ENCODE measurements around the gene ANKDD1A.

ANKDD1A gene

DNA sequence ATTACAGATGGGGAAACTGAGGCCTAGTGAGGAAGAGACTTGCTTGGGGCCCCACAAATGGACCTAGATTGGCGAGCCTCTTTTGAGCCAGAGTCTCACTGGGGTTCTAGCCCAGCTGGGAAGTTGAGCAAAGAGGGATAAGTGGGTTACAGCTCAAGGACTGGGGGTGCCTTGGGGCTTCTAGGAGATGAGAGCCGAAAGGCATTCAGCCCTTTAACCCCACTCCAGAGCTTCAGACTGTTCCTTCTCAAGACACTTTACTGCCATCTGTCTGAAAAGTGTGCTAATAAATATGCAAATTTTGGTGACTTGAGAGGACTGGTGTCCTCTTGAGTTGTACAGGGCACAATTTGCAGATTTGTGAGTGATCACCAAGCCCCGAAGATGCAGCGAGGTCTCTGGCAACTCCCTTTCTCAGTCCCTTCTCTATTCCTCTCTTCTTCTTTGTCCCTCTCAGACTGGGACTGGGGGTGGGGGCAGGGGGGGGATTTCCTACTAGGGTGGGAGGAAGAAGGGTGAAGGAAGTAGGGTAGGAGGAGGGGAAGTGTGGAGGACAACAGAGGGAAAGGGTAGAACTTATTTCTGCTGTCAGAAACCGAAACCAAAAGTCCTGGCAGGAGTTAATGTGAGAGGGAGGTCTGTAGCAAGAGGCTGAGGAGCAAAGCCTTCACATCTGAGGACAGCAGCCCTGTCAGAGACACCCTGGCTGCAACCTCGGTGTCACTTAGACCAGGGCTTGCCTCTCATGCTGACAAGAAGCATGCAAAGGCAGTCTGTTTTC lies 16.2 kb upstream of the ANKDD1A start:
- DNase-seq, result peak in 5 of 56 donors; percentile 15 to 37 (median 28)

DNA sequence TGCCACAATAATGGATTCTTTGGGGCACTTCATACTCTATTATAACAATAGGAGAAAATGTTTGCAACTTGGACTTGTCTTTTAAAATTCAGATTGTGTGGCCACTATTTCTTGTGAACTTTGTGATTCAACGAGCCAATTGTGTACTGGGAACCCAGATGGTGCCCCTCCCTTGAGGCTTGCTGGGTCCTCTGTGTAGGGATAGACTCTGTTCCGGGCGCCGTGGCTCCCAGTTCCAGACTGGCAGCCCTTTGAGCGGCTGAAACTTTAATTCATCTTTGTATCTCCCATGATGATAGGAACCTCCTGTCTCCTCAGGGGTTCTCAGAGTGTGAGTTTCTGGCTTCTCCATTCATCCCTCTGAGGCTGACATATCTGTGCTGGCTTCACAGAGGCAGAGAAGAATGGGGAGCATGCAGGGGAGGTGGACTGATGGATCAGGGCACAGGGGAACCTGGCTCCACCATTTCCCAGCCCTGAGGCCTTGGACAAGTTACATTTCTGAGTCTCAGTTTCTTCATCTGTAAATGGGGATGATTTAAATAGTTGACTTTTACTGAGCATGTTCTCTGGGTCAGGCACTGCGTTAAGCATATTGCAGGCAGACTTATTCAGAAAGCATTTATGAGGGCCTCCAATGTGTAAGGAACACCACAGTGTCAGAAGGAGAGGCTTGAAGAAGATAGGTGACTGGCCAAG lies 15.2 kb upstream of the ANKDD1A start:
- no peak for DNase-seq

DNA sequence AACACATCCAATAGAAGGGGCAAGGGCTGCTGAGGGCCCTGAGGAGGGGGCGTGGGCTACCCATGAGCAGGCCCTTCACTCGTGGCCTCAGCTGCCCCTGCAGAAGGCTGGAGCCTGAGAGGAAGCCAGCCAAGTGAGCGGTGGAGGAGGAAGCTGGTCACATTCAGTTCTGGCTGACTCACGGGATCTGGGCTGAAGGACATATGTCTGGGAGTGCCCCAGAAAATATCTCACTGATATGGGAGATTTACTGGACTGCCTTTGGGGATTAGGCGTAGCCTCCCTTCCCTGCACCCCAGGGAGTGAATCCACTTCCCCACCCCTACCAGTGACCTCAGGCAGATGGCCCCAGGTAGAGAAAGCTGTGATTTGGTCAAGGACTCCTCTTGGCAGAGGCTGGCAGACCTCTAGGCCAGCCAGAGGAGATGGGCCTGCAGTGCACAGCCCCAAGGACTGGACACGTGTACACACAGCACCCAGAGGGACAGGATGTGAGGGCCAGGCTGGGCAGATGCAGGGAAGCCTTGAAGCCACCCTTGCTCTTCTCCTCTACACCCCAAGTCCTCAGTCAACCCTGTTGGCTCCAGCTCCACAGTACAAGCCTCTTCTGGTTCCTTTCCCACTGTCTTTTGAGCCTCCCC lies 14.2 kb upstream of the ANKDD1A start:
- no peak for DNase-seq

DNA sequence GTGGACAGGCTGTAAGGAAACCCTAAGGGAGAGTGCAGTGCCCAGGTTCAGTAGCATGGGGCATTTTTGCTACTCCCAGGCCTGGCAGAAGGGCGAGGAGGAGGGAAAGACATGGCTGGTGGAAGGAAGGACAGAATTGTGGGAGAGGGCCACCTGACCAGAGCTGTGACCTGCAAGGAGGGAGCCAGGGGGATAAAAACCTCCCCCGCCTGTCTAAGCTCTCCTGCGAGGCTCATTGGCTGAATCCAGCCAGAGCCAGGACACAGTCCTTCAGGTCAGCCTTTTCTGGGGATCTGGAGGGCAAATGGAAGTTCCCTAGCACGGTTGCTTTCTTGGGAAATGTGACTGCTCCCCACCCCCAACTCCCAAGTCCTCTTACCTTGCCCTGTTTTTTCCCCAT lies 13.3 kb upstream of the ANKDD1A start:
- DNase-seq, result no peak

DNA sequence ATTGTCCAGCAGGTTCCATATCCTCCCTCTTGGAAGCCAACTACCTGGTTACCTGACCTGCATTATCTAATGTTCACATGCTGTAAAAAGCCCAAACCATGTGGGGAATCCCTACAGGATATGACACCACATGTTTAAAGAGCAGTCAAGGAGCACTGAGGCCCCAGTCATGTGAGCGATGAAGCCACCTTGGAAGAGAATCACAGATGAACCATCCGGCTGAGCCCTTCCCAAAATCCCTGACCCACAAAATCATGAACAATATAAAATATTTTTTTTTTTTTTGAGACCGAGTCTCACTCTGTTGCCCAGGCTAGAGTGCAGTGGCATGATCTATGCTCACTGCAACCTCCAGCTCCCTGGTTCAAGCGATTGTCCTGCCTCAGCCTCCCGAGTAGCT lies 10.6 kb upstream of the ANKDD1A start:
- DNase-seq, result no peak

DNA sequence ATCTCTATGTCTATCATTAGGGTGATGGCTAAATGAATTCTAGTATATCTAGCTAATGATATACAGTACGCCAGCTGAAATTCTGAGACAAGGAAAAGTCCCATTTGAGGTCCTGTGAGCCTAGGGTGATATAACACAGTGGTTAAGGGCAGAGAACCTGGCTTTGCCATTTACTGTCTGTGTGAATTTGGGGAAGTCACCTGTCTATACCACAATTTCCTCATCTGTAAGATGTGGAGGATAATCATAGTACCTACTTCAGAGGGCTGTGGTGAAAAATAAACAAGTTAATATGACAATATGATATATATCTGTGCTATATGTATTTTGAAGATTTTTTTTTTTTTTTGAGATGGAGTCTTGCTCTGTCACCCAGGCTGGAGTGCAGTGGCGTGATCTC lies 9.8 kb upstream of the ANKDD1A start:
- DNase-seq, result no peak

DNA sequence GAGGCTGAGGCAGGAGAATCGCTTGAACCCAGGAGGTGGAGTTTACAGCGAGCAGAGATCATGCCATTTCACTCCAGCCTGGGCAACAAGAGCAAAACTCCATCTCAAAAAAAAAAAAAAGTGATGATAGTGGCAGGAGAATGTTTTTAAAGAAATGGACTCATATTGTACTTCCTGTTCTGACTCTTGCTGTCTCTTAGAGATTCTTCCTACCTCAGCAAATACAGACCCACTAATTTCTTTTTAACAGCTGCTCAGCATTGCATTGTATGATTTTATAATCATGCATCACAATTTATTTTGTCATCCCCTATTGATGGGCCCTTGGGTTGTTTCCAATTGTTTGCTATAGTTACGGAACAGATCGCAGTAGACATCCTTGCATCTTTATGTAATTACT lies 8.8 kb upstream of the ANKDD1A start:
- DNase-seq, result no peak

DNA sequence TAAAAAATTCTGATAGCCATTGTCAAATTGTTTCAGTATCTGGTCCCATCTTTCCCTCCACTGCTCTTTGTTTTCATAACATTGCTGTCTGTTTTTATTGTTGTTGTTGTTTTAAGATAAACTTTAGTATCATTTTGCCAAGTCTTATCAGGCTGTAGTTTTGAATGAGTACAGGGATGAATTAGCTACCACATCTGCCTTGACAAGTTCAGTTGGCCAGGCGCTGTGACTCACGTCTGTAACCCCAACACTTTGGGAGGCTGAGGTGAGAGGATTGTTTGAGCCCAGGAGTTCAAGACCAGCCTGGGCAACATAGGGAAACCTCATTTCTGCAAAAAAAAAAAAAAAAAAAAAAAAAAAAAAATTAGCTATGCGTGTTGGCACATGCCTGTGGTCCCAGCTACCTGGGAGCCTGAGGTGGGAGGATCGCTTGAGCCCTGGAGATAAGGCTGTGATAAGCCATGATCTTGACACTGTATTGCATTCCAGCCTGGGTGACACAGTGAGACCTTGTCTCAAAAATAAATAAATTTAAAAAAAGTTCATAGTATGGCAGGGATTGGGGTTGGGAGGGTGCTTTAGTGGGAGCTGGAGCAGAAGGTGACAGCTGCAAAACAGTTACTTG lies 8.3 kb upstream of the ANKDD1A start:
- DNase-seq, result no peak

DNA sequence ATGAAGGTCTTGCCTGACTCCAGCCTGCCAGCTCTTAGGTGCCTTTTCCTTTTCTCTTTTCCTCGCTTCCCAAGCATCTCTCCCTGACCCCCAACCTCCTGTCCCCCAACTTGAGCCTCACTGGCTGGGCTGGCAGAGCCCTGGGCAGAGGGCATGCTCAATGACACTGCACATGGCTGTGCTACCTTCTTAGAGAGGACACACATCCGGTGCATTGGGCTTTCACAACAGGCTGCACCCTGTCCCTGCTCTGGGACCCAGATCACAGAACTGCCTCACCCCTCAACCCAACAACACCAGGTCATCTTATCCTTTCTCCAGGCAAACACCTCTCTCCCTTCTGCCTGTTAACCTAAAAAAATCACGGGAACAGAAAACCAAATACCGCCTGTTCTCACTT lies 7.5 kb upstream of the ANKDD1A start:
- no peak for DNase-seq

DNA sequence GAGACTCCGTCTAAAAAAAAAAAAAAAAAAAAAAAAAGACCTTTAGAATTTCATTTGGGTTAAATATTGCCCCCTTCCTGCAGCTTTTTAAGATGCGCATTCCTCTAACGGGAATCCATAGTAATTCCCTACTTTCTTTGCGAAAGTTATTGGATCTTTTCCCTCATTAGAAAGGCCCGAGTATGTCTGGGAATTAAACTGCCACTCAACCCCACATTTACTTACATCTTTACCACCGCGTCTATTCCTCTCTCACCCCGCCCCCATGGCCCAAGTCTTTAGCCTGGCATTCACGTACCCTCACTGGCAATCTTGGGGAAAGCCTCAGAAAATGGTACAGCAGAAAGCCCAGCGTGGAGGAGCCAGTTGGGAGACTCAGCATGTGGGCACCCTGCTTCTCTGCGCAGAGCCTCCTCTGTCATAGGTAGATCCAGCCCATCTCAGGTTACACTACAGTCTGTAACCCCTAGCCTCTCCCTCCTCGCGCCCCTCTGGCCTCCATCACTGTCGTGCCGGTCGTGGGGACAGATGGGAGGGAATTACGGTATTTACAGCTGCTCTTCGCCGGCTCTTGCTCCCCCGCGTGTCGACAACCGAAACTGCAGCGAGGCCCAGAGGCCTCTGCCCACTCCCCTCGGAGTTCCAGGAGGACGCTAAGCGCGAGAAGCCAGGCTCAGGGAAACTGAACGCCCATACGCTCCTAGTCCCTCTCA lies 6.4 kb upstream of the ANKDD1A start:
- DNase-seq, result peak in 49 of 56 donors; percentile 17 to 78 (median 54)

DNA sequence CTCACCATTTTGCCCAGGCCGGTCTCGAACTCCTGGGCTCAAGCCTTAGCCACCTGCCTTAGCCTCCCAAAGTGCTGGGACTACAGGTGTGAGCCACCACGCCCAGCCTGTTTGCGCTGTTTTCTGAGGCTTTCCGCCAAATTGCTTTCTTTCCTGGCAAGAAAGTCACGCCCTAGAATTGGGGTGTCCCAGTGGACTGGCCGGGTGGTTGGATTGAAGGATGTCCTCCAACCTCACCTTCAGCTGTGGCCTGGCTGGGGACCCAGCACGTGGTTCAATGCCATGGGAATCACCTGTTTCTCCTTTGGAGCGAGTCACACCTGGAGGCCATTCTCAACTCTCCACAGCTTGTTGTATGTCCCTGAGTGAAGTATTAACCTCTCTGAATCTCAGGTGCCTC lies 5.8 kb upstream of the ANKDD1A start:
- DNase-seq, result no peak

DNA sequence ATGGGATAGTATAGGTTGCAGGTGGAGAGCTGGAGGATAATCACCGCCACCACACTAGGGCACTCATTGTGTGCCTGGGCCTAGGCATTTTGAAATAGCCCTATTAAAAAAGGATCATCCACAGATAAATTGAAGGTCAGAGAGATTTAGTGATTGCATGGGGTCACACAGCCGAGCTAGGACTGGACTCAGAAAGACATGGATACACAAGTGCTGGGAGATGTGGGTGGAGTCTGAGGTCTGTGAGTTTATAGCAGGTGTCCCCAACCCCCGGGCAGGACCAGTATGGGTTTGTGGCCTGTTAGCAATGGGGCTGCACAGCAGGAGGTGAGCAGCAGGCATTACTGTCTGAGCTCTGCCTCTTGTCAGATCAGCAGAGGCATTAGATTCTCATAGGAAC lies 5.3 kb upstream of the ANKDD1A start:
- DNase-seq, result no peak

DNA sequence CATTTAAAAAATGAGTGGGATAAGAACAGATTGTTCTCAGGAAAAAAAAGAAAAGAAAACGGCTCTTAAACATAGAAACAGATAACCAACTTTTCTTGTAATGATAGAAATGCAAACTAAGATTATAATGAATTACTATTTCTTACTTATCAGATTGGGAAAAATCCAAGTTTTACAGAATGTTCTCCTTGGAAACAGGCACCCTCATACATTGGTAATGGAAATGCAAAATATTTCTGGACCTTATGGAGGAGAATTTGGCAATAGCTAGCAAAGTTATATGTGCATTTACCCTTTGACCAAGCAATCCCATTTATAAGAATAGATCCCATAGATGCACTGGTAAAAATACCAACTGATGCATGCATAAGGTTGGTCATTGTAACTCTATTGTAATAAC lies 3.7 kb upstream of the ANKDD1A start:
- DNase-seq, result no peak

DNA sequence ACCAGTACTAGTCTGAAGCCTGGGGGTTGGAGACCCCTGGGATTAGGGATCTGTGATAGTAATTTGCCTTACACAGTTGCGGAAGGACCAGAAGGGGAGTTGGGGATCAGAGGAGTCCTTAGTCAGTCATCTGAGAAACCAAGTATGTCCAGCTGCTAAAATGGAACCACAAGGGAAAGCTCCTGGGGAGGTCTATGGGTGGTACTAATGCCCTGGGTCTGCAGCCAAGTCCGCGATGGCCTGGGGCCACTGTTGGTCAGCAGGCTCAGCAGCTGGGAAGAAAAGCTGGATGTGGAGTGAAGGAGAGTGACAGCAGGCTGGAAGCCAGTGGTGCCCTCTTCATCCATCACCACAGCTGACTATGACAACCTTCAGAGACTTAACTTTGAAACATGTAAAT lies 2.2 kb upstream of the ANKDD1A start:
- no peak for DNase-seq

DNA sequence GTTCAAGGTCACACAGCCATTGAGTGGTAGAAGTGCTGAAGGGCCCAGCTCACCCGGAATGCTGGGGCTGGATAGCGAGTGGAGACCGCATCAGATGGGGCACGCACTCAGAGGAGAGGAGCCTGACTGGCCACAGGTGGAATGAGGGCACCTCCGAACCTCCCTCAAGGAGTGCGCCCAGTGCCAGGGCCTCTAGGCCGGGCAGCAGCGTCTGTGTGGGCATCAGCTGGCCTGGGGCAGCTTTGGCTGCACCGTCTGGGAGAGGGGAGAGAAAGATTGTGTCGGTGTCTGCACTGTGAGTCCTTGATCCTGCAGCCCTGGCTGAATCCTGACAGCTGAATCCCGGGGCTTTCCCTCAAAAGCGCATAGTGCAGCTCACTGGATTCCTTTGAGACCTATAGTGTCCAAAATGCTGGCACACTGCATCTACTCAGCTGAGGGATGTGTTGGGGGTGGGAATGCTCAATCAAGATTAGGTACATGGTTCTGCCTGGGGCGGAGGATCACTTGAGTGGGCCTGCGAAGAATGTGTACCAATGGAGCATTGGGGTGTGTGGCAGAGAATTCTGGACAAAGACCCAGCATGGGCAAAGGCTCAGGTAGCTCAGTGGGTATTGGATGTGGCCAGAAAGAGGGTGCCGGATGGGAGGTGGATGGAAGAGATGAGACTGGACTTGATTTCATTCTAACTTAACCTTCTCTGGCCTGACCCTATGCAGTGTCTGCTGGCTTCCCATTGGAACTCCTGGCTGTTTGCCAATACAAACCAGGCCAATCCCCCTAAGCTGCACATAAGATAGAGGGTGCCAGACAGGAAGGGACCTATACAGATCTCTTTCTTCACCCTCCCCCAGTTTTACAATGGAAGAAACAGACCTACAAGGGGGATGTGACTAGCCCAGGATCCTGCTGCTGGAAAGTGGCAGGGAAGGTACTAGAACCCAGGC lies 950 bp downstream of the ANKDD1A start:
- no peak for DNase-seq

DNA sequence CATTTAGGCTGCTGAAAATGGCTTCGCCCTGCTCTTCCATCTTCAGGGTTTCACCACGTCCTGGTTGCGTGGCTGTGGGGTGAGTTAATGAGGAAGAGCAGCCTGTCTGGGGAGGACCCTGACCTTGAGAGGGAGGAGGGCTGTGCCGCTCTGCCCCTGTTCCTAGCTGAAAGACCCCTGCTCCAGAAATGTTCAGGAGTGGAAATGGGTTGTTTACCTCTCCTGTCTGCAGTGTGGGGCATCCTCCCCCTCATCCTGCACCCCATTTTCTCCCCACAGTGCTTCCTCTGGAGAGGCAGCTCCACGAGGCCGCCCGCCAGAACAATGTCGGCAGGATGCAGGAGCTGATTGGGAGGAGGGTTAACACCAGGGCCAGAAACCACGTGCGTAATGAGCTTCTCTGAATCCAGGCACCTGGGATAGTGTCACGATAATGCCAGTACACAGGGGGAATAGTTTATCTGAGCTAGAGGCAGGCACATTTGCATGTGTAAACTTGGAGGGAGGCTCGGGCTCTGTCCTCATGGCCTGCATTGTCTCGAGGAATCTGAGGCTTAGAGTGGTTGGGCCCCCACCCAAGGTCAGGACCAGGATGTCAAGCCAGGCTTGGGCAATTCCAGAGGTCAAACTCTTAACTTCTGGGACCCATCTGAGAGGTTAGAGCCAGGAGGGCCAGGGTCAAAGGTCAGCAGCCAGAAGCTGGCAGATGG lies 4.0 kb downstream of the ANKDD1A start:
- no peak for DNase-seq

DNA sequence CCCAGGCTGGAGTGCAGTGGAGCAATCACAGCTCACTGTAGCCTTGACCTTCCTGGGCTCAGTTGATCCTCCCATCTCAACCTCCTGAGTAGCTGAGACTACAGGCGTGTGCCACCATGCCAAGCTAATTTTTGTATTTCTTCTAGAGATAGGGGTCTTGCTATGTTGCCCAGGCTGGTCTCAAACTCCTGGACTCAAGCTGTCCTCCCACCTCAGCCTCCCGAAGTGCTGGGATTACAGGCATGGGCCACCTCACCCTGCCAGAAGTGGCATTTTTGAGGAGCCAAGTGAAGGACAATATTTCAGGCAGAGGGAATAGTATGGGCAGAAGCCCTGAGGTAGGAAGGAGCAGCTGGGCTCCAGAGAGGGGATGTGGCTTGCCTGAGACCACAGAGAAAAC lies 4.7 kb downstream of the ANKDD1A start:
- DNase-seq, result no peak

DNA sequence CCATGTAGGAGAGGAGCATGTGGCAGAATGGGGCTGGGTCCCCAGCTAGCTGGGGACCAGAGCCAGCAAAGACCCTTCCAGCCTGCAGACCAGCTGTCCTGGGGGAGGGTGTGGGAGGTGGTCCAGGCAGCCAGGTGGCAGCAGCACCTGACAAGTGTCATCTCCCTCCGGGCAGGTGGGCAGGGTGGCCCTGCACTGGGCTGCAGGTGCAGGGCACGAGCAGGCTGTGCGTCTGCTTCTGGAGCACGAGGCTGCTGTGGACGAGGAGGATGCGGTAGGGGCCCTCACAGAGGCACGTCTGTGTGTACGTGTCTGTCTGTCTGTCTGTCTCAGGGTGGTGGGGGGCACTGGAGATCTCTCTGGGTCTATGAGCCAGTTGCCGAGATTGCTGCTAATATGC lies 5.5 kb downstream of the ANKDD1A start:
- no peak for DNase-seq

DNA sequence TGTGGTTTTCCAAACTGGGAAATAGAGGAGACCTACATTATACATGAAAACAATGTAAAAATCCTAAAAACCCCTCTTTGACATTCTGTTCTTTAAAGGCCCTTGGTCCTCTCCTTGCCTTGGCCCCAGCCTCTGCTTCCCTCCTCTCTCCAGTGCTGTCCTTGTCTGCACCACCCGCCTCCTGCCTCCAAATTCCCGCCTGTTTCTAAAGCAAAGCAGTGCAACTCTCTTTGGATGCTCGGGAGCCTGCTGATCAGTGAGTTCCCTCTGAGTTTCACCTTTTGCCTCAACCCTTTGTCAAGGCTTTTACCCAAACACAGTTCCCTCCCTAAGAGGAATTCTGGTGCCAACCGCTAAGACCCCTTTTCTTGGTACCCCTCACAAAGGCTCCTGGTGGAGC lies 8.0 kb downstream of the ANKDD1A start:
- no peak for DNase-seq

DNA sequence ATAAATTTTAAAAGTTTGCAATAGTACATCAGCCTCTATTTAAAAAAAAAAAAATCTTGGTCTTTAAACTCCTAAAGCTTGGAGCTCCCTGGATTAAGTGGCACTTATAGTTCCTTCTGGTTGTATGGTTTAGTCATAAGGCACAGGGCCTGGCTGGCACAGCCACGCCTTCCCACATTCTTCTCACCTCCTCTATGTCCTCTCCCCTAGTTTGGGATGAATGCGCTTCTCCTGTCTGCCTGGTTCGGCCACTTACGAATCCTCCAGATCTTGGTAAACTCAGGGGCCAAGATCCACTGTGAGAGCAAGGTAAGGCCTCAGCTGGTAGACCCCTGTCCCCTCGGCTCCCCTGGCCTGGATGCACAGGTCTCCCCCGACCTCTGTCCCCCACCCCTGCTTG lies 10.0 kb downstream of the ANKDD1A start:
- no peak for DNase-seq

Measured in amygdala (tissue), 56 donors.